Coronary artery (tissue), 2 donors: ENCODE data around the gene DTNB.
"Not testable (repeated sequence)": the region's sequence is repeated elsewhere in the genome, so short reads cannot be mapped to it uniquely, and the experiment has no call there.

ENCODE experiments used
- DNase-seq: peaks from one replicate; pipeline ENCODE4 v3.0.0-alpha.2; 2017; ENCODE audit warnings: low spot score
- H3K27ac ChIP-seq, 2 donors: fragments of 200-600 bp; sonication (generic); one replicate each; pipeline ENCODE4 v1.5.1; 2016 to 2019
- H3K4me3 ChIP-seq: fragments of 200-600 bp; sonication (generic); 2 replicates; pipeline ENCODE4 v1.5.1; 2016; ENCODE audit warnings: mild to moderate bottlenecking, moderate library complexity
- TF ChIP-seq, protein P1 (sequence below): fragments of 200-600 bp; sonication (generic); IDR thresholded peaks from one replicate; pipeline ENCODE4 v1.5.1; 2019; ENCODE audit warnings: antibody characterized with exemption

DTNB gene

DNA sequence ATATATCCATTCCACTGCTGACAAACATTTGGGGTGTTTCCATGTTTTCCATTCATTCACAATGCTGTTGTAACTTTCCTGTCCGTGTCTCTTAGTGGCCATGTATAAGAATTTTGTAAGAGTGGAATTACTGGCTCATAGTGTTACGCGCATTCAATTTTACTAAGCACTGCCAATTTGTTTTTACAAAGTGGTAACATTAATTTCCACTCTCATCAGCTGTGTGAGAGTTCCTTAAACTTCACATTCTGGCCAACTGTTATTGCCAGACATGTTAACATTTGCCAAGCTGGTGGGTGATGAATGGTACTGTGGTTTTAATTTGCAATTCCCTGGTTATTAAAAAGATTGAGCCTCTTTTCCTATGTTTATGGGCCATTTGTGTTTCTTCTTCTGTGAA, 134.2 kb downstream of the DTNB start:
- TF ChIP-seq, protein P1, sequence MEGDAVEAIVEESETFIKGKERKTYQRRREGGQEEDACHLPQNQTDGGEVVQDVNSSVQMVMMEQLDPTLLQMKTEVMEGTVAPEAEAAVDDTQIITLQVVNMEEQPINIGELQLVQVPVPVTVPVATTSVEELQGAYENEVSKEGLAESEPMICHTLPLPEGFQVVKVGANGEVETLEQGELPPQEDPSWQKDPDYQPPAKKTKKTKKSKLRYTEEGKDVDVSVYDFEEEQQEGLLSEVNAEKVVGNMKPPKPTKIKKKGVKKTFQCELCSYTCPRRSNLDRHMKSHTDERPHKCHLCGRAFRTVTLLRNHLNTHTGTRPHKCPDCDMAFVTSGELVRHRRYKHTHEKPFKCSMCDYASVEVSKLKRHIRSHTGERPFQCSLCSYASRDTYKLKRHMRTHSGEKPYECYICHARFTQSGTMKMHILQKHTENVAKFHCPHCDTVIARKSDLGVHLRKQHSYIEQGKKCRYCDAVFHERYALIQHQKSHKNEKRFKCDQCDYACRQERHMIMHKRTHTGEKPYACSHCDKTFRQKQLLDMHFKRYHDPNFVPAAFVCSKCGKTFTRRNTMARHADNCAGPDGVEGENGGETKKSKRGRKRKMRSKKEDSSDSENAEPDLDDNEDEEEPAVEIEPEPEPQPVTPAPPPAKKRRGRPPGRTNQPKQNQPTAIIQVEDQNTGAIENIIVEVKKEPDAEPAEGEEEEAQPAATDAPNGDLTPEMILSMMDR, result no peak
- DNase-seq, result no peak

DNA sequence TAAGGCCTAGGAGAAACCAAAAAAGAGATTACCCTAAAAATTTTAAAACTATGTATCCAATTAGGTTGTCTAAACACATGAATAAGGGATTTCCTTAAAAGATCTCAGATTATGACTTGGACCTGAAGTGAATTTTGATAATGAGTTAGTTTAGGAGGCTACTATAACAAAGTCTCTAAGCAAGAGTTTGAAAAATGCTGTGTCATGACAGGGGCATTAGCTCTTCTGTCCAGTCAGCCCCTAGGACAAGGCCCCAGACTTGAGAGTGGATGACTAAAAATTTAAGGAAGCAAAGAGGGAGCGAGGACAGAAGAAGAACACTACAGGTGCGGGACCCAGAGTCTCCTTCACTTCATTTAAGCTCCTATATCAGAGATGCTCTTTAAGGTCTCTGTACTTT, 135.9 kb downstream of the DTNB start:
- no peak for DNase-seq
- TF ChIP-seq, protein P1, result no peak

More for the DNA sequence above, 134.2 kb downstream of the DTNB start:
- Histone ChIP-seq H3K4me3 (no peak overlapping the region), H3K27ac (no peak overlapping the region)

DNA sequence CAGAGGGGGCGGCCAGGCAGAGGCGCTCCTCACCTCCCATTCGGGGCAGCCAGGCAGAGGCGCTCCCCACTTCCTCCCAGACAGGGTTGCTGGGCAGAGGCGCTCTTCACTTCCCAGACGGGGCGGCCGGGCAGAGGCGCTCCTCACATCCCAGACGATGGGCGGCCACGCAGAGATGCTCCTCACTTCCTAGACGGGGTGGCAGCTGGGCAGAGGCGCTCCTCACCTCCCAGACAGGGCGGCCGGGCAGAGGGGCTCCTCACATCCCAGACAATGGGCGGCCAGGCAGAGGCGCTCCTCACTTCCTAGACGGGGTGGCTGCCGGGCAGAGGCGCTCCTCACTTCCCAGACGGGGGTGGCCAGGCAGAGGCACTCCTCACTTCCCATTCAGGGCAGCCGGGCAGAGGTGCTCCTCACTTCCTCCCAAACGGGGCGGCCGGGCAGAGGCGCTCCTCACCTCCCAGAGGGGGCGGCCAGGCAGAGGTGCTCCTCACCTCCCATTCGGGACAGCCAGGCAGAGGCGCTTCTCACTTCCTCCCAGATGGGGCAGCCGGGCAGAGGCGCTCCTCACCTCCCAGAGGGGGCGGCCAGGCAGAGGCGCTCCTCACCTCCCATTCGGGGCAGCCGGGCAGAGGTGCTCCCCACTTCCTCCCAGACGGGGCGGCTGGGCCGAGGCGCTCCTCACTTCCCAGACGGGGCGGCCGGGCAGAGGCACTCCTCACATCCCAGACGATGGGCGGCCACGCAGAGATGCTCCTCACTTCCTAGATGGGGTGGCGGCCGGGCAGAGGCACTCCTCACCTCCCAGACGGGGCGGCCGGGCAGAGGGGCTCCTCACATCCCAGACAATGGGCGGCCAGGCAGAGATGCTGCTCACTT, 137.7 kb downstream of the DTNB start:
- H3K4me3 ChIP-seq, H3K27ac ChIP-seq, DNase-seq: not testable (repeated sequence)

More for the DNA sequence above, 135.9 kb downstream of the DTNB start:
- Histone ChIP-seq H3K4me3 (no peak overlapping the region), H3K27ac (no peak overlapping the region)

DNA sequence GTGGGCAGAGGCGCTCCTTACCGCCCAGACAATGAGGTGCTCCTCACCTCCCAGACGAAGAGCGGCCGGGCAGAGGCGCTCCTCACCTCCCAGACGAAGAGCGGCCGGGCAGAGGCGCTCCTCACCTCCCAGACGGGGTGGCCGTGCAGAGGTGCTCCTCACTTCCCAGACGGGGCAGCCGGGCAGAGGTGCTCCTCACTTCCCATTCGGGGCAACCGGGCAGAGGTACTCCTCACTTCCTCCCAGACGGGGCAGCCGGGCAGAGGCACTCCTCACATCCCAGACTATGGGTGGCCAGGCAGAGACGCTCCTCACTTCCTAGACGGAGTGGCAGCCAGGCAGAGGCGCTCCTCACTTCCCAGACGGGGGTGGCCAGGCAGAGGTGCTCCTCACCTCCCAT, 138.4 kb downstream of the DTNB start:
- DNase-seq, H3K27ac ChIP-seq, H3K4me3 ChIP-seq: not testable (repeated sequence)

DNA sequence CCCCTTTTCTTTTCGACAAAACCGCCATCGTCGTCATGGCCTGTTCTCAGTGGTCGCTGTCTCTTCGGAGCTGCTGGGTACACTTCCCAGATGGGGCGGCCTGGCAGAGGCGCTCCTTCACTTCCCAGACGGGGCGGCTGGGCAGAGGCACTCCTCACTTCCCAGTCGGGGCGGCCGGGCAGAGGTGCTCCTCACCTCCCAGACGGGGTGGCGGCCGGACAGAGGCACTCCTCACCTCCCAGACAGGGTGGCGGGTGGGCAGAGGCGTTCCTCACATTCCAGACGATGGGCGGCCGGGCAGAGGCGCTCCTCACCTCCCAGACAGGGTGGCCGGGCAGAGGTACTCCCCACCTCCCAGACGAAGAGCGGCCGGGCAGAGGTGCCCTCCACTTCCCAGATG, 138.9 kb downstream of the DTNB start:
- TF ChIP-seq, protein P1, result no peak
- no peak for DNase-seq
- no peak overlapping the region for H3K27ac ChIP-seq
- H3K4me3 ChIP-seq, result no peak overlapping the region

DNA sequence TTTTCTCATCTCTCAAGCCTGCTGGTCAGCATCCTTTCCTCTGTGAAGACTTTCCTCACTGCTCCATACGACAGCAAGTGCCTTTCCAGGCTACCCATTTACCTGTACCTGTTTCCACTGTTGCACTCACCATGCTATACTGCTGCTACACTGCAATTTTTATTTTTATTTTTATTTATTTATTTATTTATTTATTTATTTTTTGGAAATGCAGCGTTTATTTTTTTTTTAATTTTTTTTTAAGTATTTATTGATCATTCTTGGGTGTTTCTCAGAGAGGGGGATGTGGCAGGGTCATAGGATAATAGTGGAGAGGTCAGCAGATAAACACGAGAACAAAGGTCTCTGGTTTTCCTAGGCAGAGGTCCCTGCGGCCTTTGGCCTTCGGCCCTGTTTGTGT, 139.6 kb downstream of the DTNB start:
- H3K4me3 ChIP-seq, DNase-seq, H3K27ac ChIP-seq: not testable (repeated sequence)

DNA sequence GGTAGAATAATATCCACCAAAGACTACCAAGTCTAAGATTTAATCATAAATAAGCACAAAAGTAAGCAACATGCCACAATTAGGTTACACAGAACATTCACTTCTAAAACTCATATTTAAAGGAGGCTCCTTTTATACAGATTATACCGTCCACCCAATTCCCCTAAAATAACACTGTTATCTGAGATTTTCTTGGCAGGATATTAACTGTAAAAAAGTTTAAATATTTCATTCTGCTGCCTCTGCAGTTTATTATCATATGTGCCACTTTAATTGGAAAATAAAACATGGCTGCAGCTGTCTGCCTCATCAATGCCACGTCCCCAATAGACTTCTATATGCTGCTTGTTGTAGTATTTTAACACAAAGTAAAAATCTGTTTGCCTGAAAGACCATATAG, 140.9 kb downstream of the DTNB start:
- no peak overlapping the region for H3K27ac ChIP-seq
- no peak for DNase-seq
- TF ChIP-seq, protein P1, result no peak
- no peak overlapping the region for H3K4me3 ChIP-seq

DNA sequence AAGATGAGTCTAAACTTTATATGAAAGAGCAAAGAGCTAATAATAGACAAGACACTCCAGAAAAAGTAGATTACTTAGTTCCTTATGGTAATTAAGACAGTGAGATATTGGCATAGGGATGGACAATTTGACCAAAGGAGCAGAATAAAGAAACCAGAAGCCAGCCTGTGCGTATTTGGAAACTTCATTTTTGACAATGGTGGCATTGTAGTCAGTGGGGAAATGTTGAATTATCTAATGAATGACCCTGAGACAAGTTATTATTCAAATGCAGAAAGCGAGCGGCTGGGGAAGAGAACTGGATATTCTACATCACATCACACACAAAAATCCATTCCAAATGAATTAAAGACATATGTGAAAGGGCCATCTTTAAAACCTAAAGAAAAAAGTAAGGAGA, 144.3 kb downstream of the DTNB start:
- TF ChIP-seq, protein P1, result no peak
- Histone ChIP-seq H3K4me3 (no peak overlapping the region), H3K27ac (no peak overlapping the region)
- no peak for DNase-seq

DNA sequence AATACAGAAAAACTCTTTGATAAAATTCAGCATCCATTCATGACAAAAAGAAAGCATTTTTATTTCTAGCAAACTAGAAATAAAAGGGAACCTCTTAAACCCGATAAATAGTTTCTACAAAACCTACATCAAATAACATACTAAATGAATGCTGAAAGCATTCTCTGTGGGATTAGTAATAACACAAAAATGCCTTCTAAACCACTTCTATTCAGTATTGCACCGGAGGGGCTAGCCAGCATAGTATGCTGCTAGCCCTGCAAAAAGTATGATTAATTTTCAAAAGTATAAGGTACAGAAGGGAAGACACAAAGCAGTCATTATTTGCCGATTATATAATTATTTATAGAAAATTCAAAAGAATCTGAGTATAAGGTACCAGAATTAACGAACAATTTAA, 145.2 kb downstream of the DTNB start:
- TF ChIP-seq, protein P1, result no peak
- no peak for DNase-seq
- Histone ChIP-seq H3K27ac (no peak overlapping the region), H3K4me3 (no peak overlapping the region)
